Measurements from ENCODE around the gene PRKN. TPM values are rescaled to one million over a fixed set of nuclear protein-coding genes. Genes with fewer than 3 reads are reported as not detected.

Gene PRKN
- total RNA-seq, 1 donor from 2014 or later = not detected

DNA sequence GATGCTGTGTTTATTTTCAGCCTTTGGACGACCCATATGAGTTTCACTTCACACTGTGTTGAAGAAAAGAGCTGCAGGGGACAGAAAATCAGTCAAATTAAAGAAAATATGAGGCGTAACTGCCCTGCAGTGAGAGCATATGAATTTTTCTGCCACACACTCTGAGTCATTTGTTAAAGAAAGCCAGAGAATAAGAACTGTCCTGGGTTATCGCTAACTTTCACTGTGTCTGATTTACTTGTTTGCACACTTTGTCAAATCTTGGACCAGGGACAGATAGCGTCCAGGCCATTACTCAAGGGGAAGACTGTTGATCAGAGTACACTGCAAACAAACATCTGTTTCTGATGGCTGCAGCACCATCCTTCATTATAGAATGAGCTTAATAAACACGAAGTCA lies 1326.9 kb downstream of the PRKN start:
- Mint-ChIP-seq H3K27me3 (ENCODE audit: low read depth) (peaks cover 31% of the 10 kb centered on the region), H3K4me1 (ENCODE audit: low read depth) (no peaks in the 10 kb centered on the region), H3K4me3 (ENCODE audit: low read depth) (no peak overlapping the region), H3K9me3 (no peaks in the 10 kb centered on the region), H3K27ac (no peak overlapping the region), H3K36me3 (ENCODE audit: low read depth) (no peaks in the 10 kb centered on the region)
- intact Hi-C loops (cut with micrococcal nuclease) = no loop called here
- DNase-seq (ENCODE audit: low spot score) = no peak

DNA sequence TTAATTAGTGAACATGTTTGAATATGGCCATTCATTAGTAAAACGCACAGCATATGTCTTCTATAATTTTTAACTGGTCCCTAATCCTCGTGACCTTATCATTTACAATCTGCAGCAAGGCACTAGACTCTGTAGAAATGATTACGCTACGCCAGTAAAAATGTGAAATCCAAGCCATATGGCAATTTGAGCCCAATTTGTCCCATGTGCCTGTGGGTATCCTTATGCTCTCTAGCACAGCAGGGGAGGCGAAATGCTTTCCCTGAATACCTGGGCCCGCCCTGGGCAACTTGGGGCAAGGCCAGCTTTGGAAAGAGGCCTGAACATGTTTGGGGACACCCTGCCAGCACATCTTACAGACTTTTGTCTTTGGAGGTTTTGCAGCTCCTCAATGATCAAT lies 1331.0 kb downstream of the PRKN start:
- Mint-ChIP-seq H3K4me1 (ENCODE audit: low read depth) (no peaks in the 10 kb centered on the region), H3K27ac (no peak overlapping the region), H3K4me3 (ENCODE audit: low read depth) (no peak overlapping the region), H3K9me3 (no peaks in the 10 kb centered on the region), H3K36me3 (ENCODE audit: low read depth) (no peaks in the 10 kb centered on the region), H3K27me3 (ENCODE audit: low read depth) (peaks cover 40% of the 10 kb centered on the region)
- DNase-seq (ENCODE audit: low spot score) = no peak
- intact Hi-C loops (cut with micrococcal nuclease) = no loop called here

DNA sequence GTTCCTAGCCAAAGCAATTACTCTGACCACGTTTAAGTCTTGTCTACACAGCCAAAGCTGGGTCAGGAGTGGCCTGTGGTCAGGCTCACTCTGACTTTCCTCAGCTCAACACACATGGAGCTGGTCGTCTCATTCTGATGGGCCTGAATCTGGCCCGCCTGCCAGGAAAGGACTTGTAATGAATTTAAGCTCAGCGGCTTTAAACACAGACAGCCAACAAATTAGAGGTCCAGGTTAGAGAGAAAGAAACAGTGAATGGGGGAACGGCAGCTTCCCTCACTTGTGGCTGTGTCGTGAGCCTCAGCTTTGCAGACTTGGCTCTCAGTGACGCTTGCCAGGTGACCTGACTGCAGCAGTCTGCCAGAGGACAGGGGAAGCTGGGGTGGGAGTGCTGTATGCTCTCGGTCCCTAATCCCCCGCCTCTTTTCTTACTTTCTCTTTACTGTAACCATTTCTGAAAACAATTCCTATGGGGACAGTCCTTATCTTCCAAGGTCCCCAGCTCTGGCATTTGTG lies 1331.8 kb downstream of the PRKN start:
- no peak overlapping the region for H3K27ac Mint-ChIP-seq
- H3K4me1 Mint-ChIP-seq (ENCODE audit: low read depth) = no peaks in the 10 kb centered on the region
- DNase-seq (ENCODE audit: low spot score) = no peak
- H3K36me3 Mint-ChIP-seq (ENCODE audit: low read depth) = no peaks in the 10 kb centered on the region
- H3K9me3 Mint-ChIP-seq = no peaks in the 10 kb centered on the region
- no peak overlapping the region for H3K4me3 Mint-ChIP-seq (ENCODE audit: low read depth)
- intact Hi-C loops (cut with micrococcal nuclease) = loop anchor here (2.0 kb wide), 1 partner anchor 637 kb away; no protein-coding TSS in a partner anchor
- peaks cover 40% of the 10 kb centered on the region for H3K27me3 Mint-ChIP-seq (ENCODE audit: low read depth)

DNA sequence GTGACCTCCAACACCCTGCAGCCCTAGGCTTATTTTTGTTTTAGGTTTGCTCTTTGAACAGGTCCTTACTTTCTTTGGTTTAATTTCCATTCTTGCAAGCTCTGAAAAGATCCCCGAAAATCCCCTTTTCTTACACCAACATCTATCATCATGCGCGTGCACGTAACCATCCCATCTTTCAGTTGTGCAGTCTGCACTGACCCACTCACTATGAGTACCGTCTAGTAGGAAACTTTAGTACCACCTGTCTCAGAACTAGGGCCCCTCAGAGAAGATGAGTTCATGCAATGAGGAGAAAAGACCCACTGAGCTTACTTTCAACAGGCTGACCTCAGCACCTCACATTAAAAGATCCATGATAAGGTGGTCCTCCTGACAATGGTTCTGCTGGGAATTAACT lies 1333.1 kb downstream of the PRKN start:
- Mint-ChIP-seq H3K4me3 (ENCODE audit: low read depth) (no peak overlapping the region), H3K9me3 (no peaks in the 10 kb centered on the region), H3K4me1 (ENCODE audit: low read depth) (no peaks in the 10 kb centered on the region), H3K27ac (no peak overlapping the region), H3K36me3 (ENCODE audit: low read depth) (no peaks in the 10 kb centered on the region), H3K27me3 (ENCODE audit: low read depth) (peaks cover 39% of the 10 kb centered on the region)
- intact Hi-C loops (cut with micrococcal nuclease) = loop anchor here (2.0 to 5.0 kb wide), 4 partner anchors 303 to 788 kb away; partner anchors contain the start of gene MAP3K4
- DNase-seq (ENCODE audit: low spot score) = no peak

DNA sequence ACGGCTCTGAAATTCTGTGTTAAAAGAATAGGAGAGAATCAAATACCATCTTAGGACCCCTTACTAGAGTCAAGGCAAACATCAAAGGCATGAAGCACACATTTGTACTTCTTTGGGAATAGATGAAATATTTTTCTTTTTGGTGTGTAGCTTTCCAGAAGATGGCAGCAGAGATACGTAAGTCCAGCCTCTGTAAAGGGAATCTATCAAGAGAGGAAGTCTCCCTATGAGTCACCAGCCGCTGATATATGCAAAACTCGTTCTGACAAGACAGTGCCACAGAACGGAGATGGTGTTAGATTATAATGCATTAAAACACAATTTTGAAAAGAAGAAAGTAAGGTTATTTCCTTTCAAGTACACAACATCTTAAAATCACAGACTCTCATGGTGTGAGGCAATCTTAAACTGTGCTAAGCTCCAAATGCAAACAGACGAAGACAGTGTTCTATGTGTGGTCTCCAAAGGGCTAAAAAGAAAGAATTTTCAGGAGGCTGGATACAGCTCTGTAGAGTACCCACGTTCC lies 1333.7 kb downstream of the PRKN start:
- no peaks in the 10 kb centered on the region for H3K9me3 Mint-ChIP-seq
- no peaks in the 10 kb centered on the region for H3K36me3 Mint-ChIP-seq (ENCODE audit: low read depth)
- H3K27ac Mint-ChIP-seq = no peak overlapping the region
- peaks cover 39% of the 10 kb centered on the region for H3K27me3 Mint-ChIP-seq (ENCODE audit: low read depth)
- intact Hi-C loops (cut with micrococcal nuclease) = loop anchor here (2.0 to 5.0 kb wide), 4 partner anchors 303 to 788 kb away; partner anchors contain the start of gene MAP3K4
- H3K4me1 Mint-ChIP-seq (ENCODE audit: low read depth) = no peaks in the 10 kb centered on the region
- no peak overlapping the region for H3K4me3 Mint-ChIP-seq (ENCODE audit: low read depth)
- peak; percentile 48 for DNase-seq (ENCODE audit: low spot score)

DNA sequence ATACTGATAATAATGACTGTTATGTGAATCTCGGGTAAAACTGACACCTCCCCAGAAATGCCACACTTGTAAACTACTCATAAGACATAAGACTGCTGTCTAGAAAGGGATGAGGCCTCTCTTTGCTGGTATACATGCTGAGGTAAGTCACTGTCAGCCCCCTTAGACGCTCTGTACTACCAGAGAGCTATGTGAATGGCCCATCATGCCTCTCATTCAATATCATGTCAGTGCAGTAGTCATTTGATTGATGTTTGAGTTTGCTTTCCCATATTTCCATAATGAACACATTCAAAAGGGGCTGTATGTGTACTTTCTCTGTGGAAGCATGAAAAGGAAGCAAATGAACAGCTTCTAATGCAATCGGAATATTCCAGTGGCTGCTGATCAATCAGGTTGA lies 1334.3 kb downstream of the PRKN start:
- H3K27ac Mint-ChIP-seq = no peak overlapping the region
- no peak overlapping the region for H3K4me3 Mint-ChIP-seq (ENCODE audit: low read depth)
- peaks cover 33% of the 10 kb centered on the region for H3K27me3 Mint-ChIP-seq (ENCODE audit: low read depth)
- intact Hi-C loops (cut with micrococcal nuclease) = loop anchor here (5.0 kb wide), 3 partner anchors 304 to 789 kb away; partner anchors contain the start of gene MAP3K4
- H3K36me3 Mint-ChIP-seq (ENCODE audit: low read depth) = no peaks in the 10 kb centered on the region
- no peaks in the 10 kb centered on the region for H3K4me1 Mint-ChIP-seq (ENCODE audit: low read depth)
- no peak for DNase-seq (ENCODE audit: low spot score)
- no peaks in the 10 kb centered on the region for H3K9me3 Mint-ChIP-seq

DNA sequence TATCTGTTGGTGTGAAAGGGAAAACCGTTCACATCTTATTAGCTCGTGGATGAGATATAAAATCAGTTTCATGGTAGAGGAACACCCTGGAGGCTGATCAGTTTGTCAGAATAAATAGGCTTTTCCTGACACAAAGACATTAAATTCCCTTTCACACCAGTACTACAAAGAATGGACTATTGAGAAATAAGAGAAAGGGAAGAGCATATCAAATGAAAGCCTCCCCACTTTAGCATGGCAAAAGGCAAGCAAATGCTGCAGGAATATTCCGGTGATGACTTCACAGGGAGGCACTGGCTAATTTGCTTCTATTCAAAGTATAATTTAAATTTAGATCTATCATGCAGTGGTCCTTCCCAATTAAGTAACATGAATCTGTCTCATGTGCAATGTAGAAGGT lies 1337.8 kb downstream of the PRKN start:
- intact Hi-C loops (cut with micrococcal nuclease) = loop anchor here (5.0 kb wide), 3 partner anchors 308 to 793 kb away; partner anchors contain the start of gene MAP3K4
- no peak for DNase-seq (ENCODE audit: low spot score)
- no peaks in the 10 kb centered on the region for H3K4me1 Mint-ChIP-seq (ENCODE audit: low read depth)
- H3K27ac Mint-ChIP-seq = no peak overlapping the region
- peaks cover 4% of the 10 kb centered on the region for H3K27me3 Mint-ChIP-seq (ENCODE audit: low read depth)
- no peaks in the 10 kb centered on the region for H3K9me3 Mint-ChIP-seq
- H3K36me3 Mint-ChIP-seq (ENCODE audit: low read depth) = no peaks in the 10 kb centered on the region
- H3K4me3 Mint-ChIP-seq (ENCODE audit: low read depth) = no peak overlapping the region

DNA sequence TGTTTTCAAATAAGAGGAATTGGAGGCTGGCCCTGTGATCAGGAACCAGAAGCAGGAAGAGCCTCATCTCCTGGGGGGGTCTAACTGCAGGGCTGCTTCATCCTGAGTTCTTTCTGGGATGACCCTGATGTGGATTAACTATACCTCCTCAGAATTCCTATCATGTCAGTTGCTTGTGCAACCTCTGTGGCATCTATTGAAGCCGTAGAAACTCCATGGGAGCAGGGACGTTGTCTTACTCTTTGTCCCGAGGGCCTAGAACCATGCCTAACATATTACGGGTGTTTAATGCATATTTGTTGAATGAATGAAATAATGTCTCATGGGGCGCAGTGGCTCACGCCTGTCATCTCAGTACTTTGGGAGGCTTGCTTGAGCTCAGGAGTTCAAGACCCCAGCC lies 1343.6 kb downstream of the PRKN start:
- Mint-ChIP-seq H3K9me3 (no peaks in the 10 kb centered on the region), H3K4me1 (ENCODE audit: low read depth) (no peaks in the 10 kb centered on the region), H3K27ac (no peak overlapping the region), H3K36me3 (ENCODE audit: low read depth) (no peaks in the 10 kb centered on the region), H3K4me3 (ENCODE audit: low read depth) (no peak overlapping the region), H3K27me3 (ENCODE audit: low read depth) (no peaks in the 10 kb centered on the region)
- intact Hi-C loops (cut with micrococcal nuclease) = no loop called here
- DNase-seq (ENCODE audit: low spot score) = no peak

DNA sequence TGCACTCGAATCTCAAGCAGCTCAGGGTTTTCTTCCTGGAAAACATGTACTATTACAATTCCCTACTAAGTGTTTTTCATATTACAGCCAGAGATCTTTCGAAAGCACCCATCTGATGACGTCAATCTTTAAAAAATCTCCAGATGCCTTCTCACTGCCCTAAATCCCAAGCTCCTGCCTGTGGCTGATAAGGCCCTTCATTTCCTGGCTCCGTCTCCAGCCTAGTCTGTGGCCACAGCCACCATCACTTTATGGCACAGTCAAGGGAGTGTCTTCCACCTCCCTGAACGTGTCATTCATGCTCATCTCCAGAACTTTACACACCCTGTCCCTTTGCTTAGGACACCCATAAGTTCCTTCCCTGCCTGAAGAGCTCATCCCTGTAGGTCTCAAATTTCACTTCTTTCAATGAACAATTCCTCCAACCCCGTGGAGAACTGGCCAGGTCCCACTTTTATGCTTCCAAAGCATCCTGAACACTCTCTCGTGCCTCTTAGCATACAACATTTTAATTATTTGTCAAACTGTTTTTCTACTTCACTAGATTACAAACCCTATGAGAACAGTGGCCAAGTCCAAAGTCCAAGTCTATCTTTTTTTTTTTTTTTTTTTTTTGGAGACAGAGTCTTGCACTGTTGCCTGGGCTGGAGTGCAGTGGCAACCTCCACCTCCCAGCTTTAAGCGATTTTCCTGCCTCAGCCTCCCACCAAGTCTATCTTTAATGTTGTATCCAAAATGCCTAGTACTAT lies 1347.6 kb downstream of the PRKN start:
- intact Hi-C loops (cut with micrococcal nuclease) = no loop called here
- H3K4me1 Mint-ChIP-seq (ENCODE audit: low read depth) = no peaks in the 10 kb centered on the region

DNA sequence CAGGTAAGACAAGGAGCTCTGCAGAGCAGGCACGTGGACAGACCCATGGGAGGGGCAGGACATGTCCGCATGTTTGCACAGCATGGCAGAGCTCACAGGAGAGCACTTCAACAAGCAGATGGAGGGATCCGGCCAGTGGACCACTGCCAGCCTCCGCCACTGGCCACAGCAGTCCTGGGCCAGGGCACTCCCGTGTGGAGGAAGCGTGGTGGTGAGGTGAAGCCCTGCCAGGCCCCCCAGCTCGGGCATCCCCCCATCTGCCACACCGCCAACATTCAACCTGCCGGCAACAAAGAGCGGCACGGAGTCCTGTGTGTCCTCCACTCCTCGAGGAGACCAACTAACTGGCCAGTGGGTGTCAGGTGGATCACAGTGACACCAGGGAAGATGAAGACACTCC lies 1349.5 kb downstream of the PRKN start:
- H3K27ac Mint-ChIP-seq = no peak overlapping the region
- H3K9me3 Mint-ChIP-seq = no peaks in the 10 kb centered on the region
- no peaks in the 10 kb centered on the region for H3K27me3 Mint-ChIP-seq (ENCODE audit: low read depth)
- H3K36me3 Mint-ChIP-seq (ENCODE audit: low read depth) = no peaks in the 10 kb centered on the region
- H3K4me3 Mint-ChIP-seq (ENCODE audit: low read depth) = no peak overlapping the region
- DNase-seq (ENCODE audit: low spot score) = no peak
- H3K4me1 Mint-ChIP-seq (ENCODE audit: low read depth) = no peaks in the 10 kb centered on the region
- intact Hi-C loops (cut with micrococcal nuclease) = no loop called here

More for the DNA sequence above, 1347.6 kb downstream of the PRKN start:
- Mint-ChIP-seq H3K9me3 (no peaks in the 10 kb centered on the region), H3K27me3 (ENCODE audit: low read depth) (no peaks in the 10 kb centered on the region), H3K4me3 (ENCODE audit: low read depth) (no peak overlapping the region), H3K27ac (no peak overlapping the region), H3K36me3 (ENCODE audit: low read depth) (no peaks in the 10 kb centered on the region)
- DNase-seq (ENCODE audit: low spot score) = no peak

DNA sequence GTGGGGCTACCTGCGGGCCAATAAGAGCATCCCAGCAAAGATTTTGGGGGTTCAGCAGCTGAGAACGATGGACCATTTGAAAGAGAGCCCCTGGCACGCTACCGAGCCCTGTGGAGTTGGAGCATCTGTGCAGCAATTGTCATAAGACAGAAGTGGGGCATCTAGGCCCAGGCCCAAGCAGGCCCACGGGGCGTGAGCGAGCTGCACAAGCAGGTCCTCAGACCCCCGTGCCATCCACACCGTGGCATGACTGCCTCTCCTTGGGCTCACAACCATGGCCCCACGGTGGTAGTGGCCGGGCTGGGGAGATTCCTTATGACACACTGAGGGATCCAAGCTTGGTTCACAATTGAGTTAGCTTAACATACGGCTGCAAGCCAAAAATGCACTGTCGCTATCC lies 1350.5 kb downstream of the PRKN start:
- DNase-seq (ENCODE audit: low spot score) = no peak
- H3K9me3 Mint-ChIP-seq = no peaks in the 10 kb centered on the region
- H3K27ac Mint-ChIP-seq = no peak overlapping the region
- no peak overlapping the region for H3K4me3 Mint-ChIP-seq (ENCODE audit: low read depth)
- no peaks in the 10 kb centered on the region for H3K36me3 Mint-ChIP-seq (ENCODE audit: low read depth)
- H3K4me1 Mint-ChIP-seq (ENCODE audit: low read depth) = no peaks in the 10 kb centered on the region
- H3K27me3 Mint-ChIP-seq (ENCODE audit: low read depth) = no peaks in the 10 kb centered on the region
- intact Hi-C loops (cut with micrococcal nuclease) = no loop called here

DNA sequence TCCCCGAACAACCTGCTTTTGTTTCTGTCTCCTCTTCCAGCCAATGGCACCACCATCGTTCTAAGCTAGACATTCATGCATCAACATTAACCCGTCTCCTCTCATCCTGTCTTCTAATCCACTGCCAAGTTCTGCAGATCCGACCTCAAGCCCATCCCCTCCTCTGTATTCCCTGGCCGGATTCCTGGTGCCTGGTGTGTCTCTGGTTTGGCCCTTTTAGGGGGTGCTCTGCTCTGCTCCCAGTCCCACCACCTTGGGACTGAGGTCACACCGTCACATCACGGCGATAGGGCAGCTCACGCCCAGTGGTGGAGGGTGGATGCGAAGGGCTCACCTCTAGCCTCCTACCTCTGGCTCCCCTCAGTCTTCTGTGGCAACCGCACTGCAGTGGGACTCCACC lies 1351.2 kb downstream of the PRKN start:
- H3K4me3 Mint-ChIP-seq (ENCODE audit: low read depth) = no peak overlapping the region
- DNase-seq (ENCODE audit: low spot score) = no peak
- no peak overlapping the region for H3K27ac Mint-ChIP-seq
- intact Hi-C loops (cut with micrococcal nuclease) = no loop called here
- H3K9me3 Mint-ChIP-seq = no peaks in the 10 kb centered on the region
- H3K36me3 Mint-ChIP-seq (ENCODE audit: low read depth) = no peaks in the 10 kb centered on the region
- H3K4me1 Mint-ChIP-seq (ENCODE audit: low read depth) = no peaks in the 10 kb centered on the region
- no peaks in the 10 kb centered on the region for H3K27me3 Mint-ChIP-seq (ENCODE audit: low read depth)
